ENCODE measurements around the gene PLOD3. TPM values are rescaled to one million over a fixed set of nuclear protein-coding genes. Genes with fewer than 3 reads are reported as not detected.

The PLOD3 gene
- total RNA-seq, 1 experiment from 2014 or later: 74.5 TPM

- Mint-ChIP-seq H3K36me3 (ENCODE audit: insufficient read depth in 1 of 3, low read depth in 3 of 3) (peaks cover 0 to 25% (median 20%) of the 10 kb centered on the region in 3 experiments; a peak in 4 of 7 replicates), H3K4me3 (peak overlapping the region in 1 of 2 experiments; percentile 53; a peak in 1 of 5 replicates), H3K27me3 (ENCODE audit: low read depth) (peaks cover 13% of the 10 kb centered on the region), H3K9me3 (no peaks in the 10 kb centered on the region; a peak in 1 of 5 replicates), H3K27ac (no peak overlapping the region), H3K4me1 (peaks cover 41 to 58% of the 10 kb centered on the region in 2 experiments)
- Histone ChIP-seq H3K56ac (ENCODE audit: insufficient read length, low read depth, low read length) (no peak overlapping the region), H3K9me3 (ENCODE audit: control insufficient read depth, low read depth, low read length) (no peaks in the 10 kb centered on the region), H2BK5ac (ENCODE audit: insufficient read length, low read length) (no peak overlapping the region), H3K27me3 (ENCODE audit: insufficient read depth, low read length) (no peaks in the 10 kb centered on the region; the same call in 1 of the 2 replicates), H4K8ac (replicated peaks; ENCODE audit: insufficient read length, low read depth, low read length) (no peak overlapping the region), H3K79me1 (ENCODE audit: insufficient read depth, low read depth, low read length, poor library complexity, severe bottlenecking) (no peaks in the 10 kb centered on the region), H3K4me2 (ENCODE audit: insufficient read depth, insufficient read length, low read length) (no peak overlapping the region), H4K20me1 (ENCODE audit: control insufficient read depth, insufficient read depth, insufficient read length) (no peaks in the 10 kb centered on the region), H4K5ac (ENCODE audit: insufficient read length, low read depth, low read length) (no peak overlapping the region), H2AFZ (ENCODE audit: low read length) (no peak overlapping the region), H3K4me1 (ENCODE audit: insufficient read depth, low read length) (peaks cover 7% of the 10 kb centered on the region; the same call in 1 of the 2 replicates), H2BK20ac (ENCODE audit: low read depth, low read length, poor library complexity, severe bottlenecking) (no peak overlapping the region), H3K14ac (ENCODE audit: insufficient read depth, low read length) (no peak overlapping the region), H3K23me2 (ENCODE audit: insufficient read length, low read depth, low read length, poor library complexity, severe bottlenecking) (peaks cover 24% of the 10 kb centered on the region), H3K23ac (ENCODE audit: insufficient read length, low read depth, low read length) (no peak overlapping the region), H2AK5ac (ENCODE audit: insufficient read length, low read length) (no peak overlapping the region), H4K91ac (ENCODE audit: insufficient read length, low read depth, low read length) (no peak overlapping the region), H3K79me2 (ENCODE audit: insufficient read depth, low read length) (no peaks in the 10 kb centered on the region), H3K9ac (ENCODE audit: extremely low read depth, insufficient read length, low read length) (no peak overlapping the region), H3K18ac (ENCODE audit: insufficient read length, low read depth, low read length) (no peak overlapping the region), H2BK120ac (ENCODE audit: low read depth, low read length, poor library complexity, severe bottlenecking) (no peak overlapping the region), H3T11ph (ENCODE audit: low read length) (no peak overlapping the region), H3K4ac (ENCODE audit: low read depth, low read length) (no peak overlapping the region), H2BK12ac (ENCODE audit: insufficient read length, low read depth, low read length) (no peak overlapping the region), H2BK15ac (ENCODE audit: low read depth, low read length) (no peak overlapping the region), H3K27ac (ENCODE audit: insufficient read length, low read depth, low read length) (no peak overlapping the region)
- no peak for DNase-seq
- no peak for TF ChIP-seq CTCF (conservative IDR thresholded peaks at IDR 0.05)
These were observed 56.5 kb downstream of the PLOD3 start for GRCh38 chr7:101160910-101161309.

Measured in H9 (cell line).